Progenitor cell of endocrine pancreas (in vitro differentiated cells): ENCODE data around the gene GALNT14. TPM values are rescaled to one million over a fixed set of nuclear protein-coding genes. Genes with fewer than 3 reads are reported as not detected.

ENCODE experiments used
- DNase-seq: peaks from one replicate; pipeline ENCODE4 v3.0.0; 2021; ENCODE audit warnings: low spot score; ENCODE audit not compliant: unreplicated experiment
- H3K27ac Mint-ChIP-seq: 2 replicates; pipeline ENCODE4 v1.8.0; 2021; ENCODE audit warnings: mild to moderate bottlenecking, moderate library complexity, mixed read lengths
- H3K27me3 Mint-ChIP-seq: 2 replicates; pipeline ENCODE4 v1.8.0; 2021; ENCODE audit warnings: mixed read lengths
- H3K36me3 Mint-ChIP-seq: 2 replicates; pipeline ENCODE4 v1.8.0; 2022; ENCODE audit warnings: mixed read lengths; ENCODE audit not compliant: insufficient read depth
- H3K4me1 Mint-ChIP-seq: 2 replicates; pipeline ENCODE4 v1.8.0; 2021; ENCODE audit warnings: low read depth, mixed read lengths
- H3K4me3 Mint-ChIP-seq: 2 replicates; pipeline ENCODE4 v1.8.0; 2021; ENCODE audit warnings: low read depth, mild to moderate bottlenecking, moderate library complexity, mixed read lengths
- H3K9me3 Mint-ChIP-seq: 2 replicates; pipeline ENCODE4 v1.8.0; 2021; ENCODE audit warnings: low read depth, mixed read lengths
- total RNA-seq: library from RNA; stranded (reverse); gene quantifications from 2 replicates; pipeline ENCODE4 v1.2.1, GENCODE V29; 2021
- TF ChIP-seq, protein P1 (sequence below): fragments of 200-600 bp; sonication (generic); IDR thresholded peaks from one replicate; pipeline ENCODE4 v1.5.0; 2021; ENCODE audit warnings: antibody characterized with exemption, mild to moderate bottlenecking; ENCODE audit not compliant: unreplicated experiment

The GALNT14 gene
- total RNA-seq, 1 donor from 2014 or later, result 0.91 TPM

DNA sequence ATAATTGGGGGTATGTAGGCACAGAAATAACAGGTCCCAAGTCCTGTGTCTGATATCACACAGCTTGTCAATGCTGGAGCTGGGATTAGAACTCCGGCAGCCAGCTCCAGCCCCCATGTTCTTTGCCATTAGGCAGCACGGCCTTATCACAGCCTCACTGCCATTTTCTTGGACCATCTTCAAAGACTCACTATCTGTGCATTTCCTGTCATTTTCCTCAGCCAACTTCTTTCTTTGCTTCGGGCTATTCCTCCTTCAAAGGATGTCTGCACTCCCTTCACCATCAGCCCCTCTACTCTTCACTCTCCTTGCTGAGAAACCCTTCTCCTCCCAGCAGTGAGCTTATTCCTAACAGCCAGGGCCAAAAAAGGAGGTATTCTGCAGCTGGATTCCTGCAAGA, 139.6 kb downstream of the GALNT14 start:
- H3K27ac Mint-ChIP-seq, result no peak overlapping the region

DNA sequence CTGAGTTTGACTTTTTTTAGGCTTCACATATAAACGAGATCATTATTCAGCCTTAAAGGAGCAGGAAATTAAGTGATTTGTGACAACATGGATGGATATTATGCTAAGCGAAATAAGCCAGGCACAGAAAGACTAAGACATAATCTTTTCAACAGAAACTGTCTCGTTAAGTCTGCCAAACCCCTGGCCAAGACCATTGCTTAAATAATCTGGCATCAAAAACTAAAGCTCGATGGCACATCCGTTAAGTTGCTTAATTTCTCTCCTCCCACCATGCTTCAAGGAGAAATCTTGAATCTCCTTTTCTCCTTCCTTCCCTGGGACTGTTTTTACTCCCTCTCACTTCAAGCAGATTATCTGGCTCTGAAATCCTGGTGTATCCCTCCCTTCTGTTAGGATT, 140.3 kb downstream of the GALNT14 start:
- Mint-ChIP-seq H3K4me1 (no peaks in the 10 kb centered on the region), H3K27ac (no peak overlapping the region), H3K27me3 (peaks cover 7% of the 10 kb centered on the region)

More for the DNA sequence above, 139.6 kb downstream of the GALNT14 start:
- DNase-seq, result no peak
- Mint-ChIP-seq H3K9me3 (no peaks in the 10 kb centered on the region), H3K36me3 (no peaks in the 10 kb centered on the region), H3K4me3 (no peak overlapping the region), H3K4me1 (no peaks in the 10 kb centered on the region), H3K27me3 (peaks cover 10% of the 10 kb centered on the region)
- TF ChIP-seq, protein P1, sequence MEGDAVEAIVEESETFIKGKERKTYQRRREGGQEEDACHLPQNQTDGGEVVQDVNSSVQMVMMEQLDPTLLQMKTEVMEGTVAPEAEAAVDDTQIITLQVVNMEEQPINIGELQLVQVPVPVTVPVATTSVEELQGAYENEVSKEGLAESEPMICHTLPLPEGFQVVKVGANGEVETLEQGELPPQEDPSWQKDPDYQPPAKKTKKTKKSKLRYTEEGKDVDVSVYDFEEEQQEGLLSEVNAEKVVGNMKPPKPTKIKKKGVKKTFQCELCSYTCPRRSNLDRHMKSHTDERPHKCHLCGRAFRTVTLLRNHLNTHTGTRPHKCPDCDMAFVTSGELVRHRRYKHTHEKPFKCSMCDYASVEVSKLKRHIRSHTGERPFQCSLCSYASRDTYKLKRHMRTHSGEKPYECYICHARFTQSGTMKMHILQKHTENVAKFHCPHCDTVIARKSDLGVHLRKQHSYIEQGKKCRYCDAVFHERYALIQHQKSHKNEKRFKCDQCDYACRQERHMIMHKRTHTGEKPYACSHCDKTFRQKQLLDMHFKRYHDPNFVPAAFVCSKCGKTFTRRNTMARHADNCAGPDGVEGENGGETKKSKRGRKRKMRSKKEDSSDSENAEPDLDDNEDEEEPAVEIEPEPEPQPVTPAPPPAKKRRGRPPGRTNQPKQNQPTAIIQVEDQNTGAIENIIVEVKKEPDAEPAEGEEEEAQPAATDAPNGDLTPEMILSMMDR, result no peak

DNA sequence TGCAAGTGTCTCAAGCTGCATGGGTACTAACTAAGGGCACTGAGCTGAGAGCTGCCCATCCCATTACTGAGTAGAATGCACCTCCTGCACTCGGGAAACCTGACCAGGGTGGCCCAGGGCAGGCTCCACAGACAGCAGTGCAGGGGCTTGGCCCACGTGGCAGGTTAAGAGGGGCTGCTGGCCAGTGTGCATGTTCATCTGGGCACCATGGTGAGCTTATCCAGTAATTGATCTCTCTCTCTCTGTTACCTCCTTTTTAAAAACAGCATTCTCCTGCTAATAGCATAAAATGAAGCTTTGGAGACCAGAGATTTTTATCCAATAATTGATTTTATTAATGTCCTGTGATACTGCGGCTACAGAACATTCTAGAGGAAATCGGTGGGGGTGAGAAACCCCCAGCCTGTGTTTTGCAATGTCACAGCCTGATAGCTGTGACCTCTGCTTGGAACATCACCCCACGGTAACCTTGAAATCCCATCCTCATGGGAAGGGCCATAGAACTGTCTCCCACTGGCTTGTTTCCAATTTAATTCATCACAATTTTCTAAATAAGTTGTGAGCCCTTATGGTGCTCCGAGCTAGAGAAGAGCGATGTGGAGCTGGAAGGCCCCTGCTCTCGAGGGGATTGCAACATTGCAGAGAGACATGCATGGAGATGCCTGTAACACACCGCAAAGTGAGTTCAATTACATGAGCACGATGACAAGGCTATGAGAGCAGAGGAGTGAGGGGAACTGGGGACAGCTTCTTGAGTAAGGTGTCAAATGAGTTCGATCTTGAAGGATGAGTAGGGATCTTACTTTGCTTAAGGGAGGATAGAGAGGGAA, 143.8 kb downstream of the GALNT14 start:
- Mint-ChIP-seq H3K27me3 (peaks cover 11% of the 10 kb centered on the region), H3K4me1 (no peaks in the 10 kb centered on the region), H3K36me3 (no peaks in the 10 kb centered on the region), H3K27ac (no peak overlapping the region), H3K4me3 (no peak overlapping the region), H3K9me3 (no peaks in the 10 kb centered on the region)
- TF ChIP-seq, protein P1, result no peak
- DNase-seq, result no peak

More for the DNA sequence above, 140.3 kb downstream of the GALNT14 start:
- TF ChIP-seq, protein P1, result no peak
- no peak overlapping the region for H3K4me3 Mint-ChIP-seq
- H3K36me3 Mint-ChIP-seq, result no peaks in the 10 kb centered on the region
- H3K9me3 Mint-ChIP-seq, result no peaks in the 10 kb centered on the region
- DNase-seq, result no peak

DNA sequence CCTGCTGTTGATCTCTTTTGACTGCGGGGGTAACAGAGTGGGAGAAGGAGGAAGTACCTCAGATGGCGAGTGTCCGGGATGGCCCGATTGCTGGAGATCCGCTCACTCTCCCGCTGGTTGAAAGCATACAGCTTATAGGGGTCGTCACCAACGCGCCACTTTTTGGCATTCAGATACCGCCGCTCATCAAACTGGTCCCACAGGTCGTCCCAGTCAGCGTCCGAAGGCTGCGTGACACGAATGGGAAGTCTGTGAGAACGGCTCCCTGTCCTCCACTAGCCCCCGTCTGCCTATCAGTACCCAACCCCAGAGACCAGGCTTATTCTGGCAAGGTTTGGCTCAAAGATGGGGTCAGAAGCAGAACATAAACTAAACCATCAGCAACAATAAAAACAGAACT, 145.5 kb downstream of the GALNT14 start:
- Mint-ChIP-seq H3K27ac (no peak overlapping the region), H3K9me3 (no peaks in the 10 kb centered on the region), H3K36me3 (no peaks in the 10 kb centered on the region), H3K4me3 (no peak overlapping the region), H3K27me3 (peaks cover 13% of the 10 kb centered on the region), H3K4me1 (no peaks in the 10 kb centered on the region)
- TF ChIP-seq, protein P1, result no peak
- no peak for DNase-seq

DNA sequence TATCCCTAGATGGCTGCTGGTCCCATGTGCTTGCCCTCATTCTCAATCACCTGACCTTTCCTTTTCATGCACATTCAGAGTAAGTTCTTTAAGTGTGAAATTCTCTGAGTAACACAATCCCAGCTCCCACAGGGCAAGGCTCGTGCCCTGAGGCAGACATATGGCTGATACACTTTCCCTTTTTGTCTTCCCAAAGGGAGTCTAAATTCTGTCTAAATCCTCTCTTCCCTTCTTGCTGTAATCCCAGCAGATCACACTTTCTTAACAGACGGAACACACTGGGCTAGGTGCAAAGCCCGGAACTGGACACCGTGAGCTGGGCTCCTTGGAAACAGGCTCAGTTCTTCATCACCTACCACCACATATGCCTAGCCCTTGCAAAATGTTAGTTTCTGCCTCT, 147.6 kb downstream of the GALNT14 start:
- H3K27me3 Mint-ChIP-seq, result peaks cover 21% of the 10 kb centered on the region
- H3K4me1 Mint-ChIP-seq, result no peaks in the 10 kb centered on the region
- H3K9me3 Mint-ChIP-seq, result no peaks in the 10 kb centered on the region
- TF ChIP-seq, protein P1, result no peak
- DNase-seq, result no peak
- no peak overlapping the region for H3K4me3 Mint-ChIP-seq
- no peak overlapping the region for H3K27ac Mint-ChIP-seq
- H3K36me3 Mint-ChIP-seq, result no peaks in the 10 kb centered on the region
